RPMI8226 (cell line): ENCODE measurements around the gene CMSS1.

Experiments
- DNase-seq: peaks from one replicate; pipeline ENCODE4 v3.0.0-alpha.2; 2015

CMSS1 gene

DNA sequence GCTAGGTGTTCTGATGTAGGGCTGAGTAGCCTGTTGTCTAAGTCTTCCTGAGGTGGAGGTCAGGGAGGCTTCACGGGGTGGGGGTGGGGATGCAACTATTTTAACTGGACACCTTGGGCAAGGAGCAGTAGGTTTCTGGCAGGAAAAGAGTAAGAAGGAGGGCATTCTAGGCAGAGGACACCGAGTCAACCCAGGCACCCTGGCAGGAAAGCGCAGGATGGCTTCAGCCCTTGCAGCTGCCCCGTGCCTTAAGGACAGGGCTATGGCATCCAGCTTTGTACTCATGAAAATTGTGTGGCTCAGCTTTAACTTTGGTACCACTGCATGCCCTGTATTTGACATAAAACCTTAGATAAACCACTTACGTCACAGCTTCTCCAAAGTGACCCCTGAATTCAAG lies 303.0 kb downstream of the CMSS1 start:
- no peak for DNase-seq

DNA sequence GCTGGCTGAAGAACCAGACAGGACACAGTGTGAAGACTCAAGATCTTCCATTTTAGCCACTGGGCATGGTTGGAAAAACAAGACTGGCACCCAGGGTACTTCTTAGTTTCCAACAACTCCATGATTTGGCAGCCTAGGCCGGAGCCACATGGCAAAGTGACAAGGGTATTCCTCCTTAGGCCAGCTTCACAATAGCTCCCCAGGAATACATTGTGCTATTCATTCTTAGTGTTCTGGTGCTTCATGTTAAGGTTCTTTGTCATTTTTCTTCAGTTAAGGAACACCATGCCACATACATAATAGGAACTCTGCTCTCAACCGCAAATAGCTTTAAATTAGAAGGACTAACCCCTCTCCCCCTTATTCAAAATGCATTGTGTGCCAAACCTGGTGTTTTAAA lies 304.7 kb downstream of the CMSS1 start:
- no peak for DNase-seq

DNA sequence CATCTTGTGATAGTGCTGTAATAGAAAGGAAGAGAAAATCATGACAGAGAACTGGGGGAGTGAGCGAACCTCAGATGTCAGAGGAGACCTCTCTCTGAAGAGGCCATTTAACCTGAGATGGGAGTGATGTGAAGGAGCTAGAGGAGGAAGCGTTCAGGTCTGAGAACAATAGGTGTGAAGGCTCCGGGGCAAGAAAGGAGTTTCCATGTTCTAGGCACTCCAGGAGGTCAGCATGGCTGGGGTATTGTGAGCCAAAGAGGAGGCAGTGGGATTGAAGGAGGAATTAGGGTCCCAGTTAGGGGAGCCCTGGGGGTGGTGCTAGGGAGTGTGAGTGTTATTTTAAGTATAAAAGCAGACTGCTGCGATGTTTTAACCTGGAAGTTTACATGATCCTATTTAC lies 305.4 kb downstream of the CMSS1 start:
- no peak for DNase-seq

DNA sequence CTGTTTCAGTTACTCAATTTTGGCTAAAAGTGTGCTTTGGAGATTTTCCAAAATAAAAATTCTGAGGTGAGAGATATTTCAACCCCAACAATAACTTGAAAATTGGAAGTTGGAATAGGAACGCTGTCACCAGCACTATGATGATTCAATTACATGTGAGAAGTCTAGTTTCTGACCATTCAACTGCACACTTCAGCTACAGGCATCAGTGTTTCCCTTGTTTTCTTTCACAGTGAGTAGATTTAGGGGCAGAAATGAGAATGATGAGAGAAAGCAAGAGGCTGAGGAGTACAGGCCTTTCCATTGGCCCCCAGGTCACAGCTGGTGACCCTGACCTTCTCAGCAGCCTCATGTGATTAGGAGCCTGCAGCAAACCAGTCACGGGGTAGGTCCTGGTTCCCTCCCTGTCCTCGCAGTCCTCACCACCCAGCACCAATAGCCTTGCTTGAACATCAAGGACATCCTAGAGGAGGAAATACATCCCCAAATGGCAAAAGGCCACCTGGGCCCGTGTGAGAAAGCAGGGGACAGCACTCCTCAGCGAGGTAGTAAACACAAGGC lies 306.6 kb downstream of the CMSS1 start:
- no peak for DNase-seq

DNA sequence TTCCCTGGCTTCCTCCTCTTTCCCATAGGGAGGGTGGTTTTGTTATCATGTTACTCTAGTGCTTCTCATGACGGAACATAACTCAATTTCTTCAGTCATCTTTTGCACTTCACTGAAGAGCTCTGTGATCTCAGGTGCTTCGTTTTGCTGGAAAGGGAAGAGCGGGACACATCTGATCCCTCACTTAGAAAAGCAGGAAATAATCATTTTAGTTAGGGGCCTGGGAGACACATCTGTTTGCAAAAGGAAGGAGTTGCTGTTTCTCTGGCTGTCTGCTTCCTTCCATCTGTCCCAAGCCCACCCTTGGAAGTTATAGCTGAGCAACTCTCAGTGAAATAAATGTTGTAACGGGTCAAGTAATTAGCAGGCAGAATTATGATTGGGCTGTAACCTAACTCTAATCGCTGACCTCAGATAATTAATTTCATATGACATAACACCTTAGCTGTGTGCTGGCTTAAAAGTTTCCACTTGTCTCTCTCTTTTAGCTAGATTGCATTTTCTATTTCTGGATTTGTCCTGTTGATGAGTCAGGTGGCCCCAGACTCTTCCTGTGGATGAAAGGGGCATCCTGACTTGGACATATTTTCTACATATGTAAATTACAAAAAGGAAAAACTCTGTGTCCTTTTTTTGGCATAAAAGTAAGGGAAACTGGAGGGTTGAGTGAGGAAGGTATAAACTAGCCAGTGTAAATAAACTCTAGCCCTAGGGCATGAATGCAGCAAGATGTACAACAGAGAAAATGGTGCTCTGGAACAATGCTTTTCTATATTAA lies 307.7 kb downstream of the CMSS1 start:
- no peak for DNase-seq

DNA sequence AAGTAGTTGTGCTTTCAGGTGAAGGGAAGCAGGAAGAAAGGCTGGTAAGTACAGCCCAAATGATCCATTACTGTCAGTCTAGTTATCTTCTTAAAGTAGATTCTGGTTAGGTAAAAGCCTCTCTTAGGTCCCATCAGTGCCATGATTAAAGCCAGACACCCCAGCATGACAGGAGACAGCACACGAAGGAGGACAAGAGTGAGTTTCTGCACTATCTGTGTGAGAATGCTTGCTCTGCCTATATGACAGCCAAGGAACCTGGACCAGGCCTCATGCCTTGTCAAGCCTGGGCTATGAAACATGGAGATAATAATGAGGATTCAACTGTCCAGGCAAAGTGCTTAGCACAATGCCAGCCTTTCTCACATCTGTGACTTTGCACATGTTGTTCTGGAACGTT lies 310.1 kb downstream of the CMSS1 start:
- no peak for DNase-seq

DNA sequence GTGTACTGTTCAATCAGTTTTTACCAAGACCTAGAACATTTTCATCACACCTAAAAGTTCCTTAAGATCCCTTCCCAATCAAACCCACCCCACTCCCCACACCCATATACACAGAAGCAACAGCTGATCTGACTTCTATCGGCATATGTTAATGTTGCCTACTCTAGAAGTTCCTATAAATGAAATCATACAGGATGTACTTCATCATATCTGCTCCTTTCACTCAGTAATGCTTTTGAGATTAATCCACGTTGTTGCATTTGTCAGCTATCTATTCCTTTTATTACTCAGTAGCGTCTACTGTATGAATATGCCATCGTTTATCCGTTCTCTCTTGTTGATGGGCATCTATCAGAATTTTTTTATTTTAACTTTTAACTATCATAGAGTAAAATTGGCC lies 310.9 kb downstream of the CMSS1 start:
- no peak for DNase-seq

DNA sequence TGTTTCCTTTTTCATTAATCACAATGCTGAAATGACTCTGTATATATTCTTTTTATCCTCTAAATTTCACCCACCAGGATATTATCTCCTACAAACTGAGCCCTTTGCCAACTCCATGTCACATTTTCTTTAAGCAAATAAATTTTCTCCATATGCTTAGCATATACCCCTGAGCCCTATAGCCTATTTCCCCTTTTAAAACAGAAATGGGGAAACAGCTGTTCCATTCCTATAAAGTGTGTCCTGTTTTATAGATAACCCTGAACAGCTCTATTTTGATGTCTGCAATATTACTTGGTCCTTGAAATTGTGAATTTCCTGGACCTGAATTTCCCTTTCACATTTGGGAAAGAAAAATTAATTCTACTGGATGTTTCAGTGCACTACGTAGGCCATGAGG lies 312.3 kb downstream of the CMSS1 start:
- DNase-seq, result no peak

DNA sequence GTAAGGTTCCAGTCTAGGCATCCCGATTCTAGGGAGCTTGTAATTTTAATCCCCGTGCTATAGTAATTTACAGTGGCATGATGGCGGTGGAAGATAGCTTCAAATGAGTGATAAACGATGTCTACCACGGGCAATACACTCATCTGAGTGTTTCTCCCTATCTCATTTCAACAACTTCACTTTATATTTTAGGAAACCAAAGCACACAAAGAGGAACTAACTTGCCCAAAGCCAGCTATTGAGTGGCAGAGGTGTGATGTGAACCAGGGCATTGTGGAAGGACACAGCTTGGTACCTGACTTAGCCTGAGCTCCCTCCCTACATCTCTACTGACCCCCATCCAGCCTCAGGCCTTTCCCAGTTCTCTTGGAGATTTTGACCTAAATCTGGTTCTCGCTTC lies 313.6 kb downstream of the CMSS1 start:
- DNase-seq, result no peak

DNA sequence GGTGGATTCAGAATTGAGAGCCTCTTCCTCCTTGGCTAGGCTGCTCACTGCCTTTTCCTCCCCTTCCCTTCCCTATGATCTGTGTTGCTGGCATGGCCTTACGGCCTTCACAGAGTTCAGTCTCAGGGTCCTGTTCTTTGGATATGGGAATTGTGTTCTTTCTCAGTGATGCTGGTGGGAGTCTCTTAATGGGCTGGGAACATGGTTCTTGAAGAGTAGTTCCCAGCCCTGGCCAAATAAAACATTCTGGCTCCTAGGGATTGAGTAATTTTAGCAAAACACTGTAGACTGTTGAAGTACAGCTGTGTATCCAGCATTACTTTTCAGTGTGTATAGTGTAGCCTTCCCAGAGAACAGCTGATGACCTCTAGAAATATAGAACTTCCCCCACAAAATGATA lies 319.3 kb downstream of the CMSS1 start:
- no peak for DNase-seq

DNA sequence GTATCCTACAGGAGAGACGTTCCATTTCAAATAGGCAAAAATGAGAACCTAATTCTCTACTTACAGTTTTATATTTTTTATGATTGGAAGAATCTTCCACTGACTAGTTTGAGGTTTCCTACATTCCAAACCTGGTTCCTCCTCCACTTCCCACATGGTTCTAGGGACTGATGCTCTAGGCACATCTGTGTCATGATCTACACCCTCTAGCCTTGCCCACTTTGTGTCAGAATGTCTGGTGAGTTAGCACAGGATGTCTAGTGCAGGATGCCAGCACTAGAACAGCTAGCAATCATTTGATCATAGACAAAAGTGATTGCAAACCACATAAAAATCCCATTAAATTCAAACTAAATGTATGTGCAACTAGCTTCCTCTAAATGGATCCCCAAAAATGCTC lies 323.3 kb downstream of the CMSS1 start:
- DNase-seq, result no peak

DNA sequence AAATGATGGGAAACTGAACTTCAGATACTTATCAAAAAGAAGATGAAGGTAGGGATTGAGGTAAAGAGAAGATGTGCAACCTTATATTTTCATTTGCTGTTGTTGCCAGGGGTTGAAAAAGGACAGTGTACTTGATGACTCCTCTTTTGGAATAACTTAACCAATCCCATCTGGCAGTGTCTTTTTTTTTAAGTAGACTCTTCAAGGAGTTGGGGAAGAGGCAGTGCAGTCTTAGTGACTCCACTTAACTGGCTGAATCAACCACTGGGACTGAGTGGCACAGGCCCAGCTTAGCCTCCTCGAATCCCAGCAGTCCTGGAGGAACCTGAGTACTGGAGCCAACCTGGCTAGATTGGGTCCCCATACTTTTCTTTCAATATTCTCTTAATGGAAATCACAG lies 323.9 kb downstream of the CMSS1 start:
- DNase-seq, result no peak

DNA sequence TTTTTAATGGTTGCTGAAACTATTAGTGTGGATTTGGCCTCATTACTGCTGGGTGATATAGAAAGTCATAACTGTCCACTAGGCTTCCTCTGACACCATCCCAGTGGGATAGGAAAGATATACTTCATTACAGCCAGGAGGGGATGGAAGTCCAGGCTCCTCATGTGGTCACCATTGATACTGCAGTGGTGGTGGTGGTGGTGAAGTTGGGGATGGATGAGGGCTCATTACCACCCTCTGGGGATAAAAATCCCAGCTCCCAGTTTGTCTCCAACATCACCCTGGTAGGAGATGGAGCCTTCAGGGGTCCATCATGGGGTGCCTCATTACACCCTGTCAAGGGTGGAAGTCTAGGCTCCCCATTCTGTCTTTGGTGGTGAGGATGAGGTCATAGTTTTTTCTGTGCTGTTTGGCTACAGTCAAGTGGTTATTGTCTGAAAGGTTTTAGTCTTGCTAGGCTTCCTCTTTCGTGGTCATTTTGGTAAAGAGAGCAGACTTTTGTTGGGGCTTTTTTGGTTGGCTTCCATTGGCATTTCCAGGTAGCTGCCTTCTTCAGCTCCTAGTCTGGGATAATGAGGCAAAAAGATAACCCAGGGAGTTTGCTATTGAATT lies 326.7 kb downstream of the CMSS1 start:
- DNase-seq, result no peak

DNA sequence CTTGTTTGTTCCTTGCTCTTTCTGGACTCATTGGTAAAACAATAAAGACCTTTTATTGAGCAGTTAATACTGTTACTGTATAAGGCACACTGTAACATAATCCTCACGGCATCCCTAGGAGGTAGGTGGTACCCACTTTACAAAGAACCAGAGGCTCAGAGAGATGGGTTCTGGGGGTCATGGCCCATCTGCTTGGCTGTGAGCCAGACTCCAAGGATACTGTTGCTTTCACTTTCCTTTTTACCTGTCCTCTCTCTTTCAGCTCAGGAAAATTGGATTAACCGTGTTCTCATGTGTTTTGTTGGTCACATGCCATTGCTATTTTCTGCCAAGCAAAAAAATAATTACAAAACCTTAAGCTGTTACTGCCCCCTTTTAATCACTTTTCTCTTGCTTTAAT lies 331.5 kb downstream of the CMSS1 start:
- no peak for DNase-seq

DNA sequence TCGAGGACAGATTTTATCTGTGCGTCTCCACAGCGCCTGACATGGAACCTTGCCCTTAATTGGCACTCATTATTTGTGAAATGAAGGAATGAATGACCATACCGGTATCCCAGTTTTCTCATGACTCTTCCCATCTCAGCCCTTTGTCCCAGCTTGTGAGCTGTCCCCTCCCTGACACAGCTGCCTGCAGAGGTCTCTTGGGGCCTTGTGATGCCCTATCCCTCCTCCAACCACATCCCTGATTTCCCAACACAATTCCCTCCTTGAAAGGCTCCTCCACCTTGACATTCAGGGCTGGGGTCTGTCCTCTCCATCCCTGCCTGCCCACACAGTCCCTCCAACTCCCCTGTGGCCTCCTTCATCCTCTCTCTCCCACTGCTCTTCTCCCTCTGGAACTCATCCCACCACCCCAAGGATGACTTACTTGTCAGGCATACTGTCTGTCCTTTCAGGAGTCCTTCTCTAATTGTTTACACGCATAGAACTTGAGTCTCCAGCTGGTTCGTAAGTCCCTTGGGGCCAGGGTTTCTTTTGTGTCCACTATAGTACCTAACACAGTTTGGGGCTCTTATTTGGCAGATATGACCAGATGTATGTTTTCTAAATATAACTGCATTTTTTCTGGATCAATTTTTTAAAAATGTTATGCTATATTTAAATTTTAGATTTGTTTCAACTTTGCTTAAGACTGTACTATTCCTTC lies 332.2 kb downstream of the CMSS1 start:
- DNase-seq, result no peak

DNA sequence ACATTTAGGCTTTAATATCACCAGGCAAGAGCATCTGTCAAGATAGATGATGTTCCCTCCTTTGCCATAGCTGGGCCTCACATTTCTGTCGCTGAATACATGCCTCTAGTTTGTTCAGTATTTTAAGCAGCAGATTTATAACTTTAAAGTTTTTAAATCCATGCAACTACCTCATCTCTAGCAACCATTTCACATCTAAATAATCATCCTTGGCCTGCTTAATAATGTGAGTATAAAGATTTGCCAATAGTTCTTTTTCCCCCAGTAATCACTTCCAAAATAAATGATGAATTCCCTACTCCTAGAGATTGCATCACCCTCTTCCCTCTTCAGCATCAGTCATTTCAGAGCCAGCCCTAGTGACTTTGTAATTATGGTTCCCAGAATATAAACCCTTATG lies 332.8 kb downstream of the CMSS1 start:
- no peak for DNase-seq

DNA sequence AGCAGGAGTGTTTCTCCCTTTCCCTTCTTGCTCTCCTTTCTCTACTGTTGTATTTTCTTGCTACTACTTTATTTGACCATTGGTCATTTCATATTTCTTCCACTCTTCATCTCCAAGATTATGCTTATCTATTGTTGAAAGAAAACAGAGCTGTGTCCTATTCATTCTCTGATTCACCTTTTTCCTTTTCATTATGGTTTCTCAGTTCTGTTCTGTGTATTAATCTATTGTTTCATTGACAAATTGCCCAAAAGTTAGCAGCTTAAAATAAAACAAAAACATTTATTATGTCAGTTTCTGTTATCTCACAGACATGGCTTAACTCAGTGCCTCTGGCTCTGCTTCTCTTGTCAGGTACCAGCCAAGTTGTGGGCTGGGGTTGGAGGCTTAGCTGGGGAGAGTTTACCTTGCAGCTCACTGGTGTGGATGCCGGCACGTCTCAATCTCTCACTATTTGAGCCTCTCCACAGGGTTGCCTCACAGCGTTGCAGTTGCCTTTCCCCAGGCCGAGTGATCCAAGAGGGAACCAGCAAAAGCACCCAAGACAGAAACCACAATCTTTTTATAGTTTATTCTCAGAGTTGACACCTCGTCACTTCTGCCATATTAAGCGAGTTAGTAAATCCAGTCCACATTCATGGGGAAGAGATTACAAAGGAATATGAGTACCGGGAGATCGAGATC lies 333.5 kb downstream of the CMSS1 start:
- no peak for DNase-seq

DNA sequence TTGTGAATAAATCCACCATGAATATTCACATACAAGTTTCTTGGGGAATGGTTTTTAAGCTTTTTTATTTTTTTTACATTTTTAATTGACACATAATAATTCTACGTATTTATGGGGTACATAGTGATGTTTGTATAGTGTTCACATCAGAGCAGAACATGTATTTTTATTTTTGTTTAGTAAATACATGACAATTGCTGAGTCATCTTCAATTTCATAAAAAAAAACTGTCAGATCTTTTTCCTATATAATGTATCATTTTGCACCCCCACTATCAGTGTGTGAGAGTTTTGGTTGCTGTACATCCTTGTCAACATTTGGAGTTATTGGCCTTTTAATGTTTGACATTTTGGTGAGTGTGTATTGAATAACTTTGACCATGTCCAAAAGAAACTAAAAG lies 336.5 kb downstream of the CMSS1 start:
- DNase-seq, result no peak

DNA sequence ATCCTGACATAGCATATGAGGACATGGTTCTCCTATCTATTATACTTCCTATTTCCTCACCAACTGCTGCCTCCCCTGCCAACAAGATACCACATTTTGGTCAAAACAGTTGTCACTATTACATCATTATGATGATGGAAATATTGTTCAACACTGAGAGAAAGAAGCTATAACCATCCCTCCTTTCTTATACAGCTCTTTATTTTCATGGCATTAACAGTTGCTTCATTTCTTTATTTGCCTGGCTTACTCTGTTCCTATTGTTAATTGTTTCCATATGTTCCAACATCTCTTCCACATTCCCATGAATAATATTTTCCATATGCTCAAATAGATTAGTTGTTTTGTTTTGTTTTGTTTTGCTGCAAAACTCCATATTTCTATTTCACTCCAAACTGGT lies 337.5 kb downstream of the CMSS1 start:
- DNase-seq, result no peak

DNA sequence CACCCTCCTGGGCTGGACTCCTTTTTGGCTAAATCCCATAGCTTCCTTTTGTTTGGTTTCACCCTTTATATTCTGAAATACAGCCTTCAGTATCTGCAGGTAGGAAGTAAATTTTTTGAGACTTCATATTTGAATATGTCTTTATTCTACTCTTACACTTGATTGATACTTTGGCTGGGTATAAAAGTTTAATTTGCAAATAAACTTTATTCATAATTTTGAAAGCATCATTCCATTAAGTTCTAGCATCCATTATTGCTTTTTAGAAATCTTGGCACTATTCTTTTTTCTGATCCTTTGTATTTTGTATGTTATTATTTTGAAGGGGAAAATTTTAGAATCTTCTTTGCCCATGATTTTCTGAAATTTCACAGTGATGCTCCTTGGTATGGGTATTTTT lies 337.9 kb downstream of the CMSS1 start:
- no peak for DNase-seq

DNA sequence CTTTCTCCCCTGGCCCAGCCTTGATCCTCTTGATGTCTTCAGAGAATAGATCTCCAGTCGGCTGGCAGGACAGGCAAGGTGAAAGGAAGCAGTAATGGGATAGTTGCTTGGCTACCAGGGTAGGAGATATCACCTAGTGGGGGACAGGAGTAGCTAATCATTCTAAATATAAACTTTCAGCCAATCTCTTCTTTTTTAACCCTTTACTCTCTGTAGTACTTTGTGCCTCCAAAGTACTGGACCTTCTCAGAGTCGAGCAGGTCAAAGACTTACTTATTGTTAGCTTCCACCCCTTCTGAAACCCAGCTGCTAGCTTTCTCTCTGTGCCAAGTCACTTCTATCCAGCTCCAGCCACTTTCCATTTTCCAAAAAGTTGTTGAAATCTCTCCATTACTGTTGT lies 340.0 kb downstream of the CMSS1 start:
- DNase-seq, result no peak

DNA sequence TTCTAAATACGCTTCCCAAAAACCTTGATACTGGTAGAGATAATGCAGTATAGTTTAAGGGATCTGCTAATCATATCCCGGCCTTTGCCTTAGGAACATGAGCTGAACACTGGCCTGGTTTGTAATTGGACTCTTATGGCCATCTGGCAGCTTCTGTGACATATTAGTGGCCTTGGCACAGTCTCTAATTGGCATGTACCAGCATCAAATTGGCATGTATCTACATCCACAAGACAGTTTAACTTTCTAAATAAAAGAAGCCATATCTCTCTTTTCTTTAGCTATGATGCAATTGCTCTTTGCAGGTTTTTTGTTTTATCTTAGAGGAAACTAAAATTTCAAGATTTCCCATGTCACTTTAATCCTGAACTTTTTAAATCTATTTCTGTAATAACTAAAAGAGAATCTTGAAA lies 341.3 kb downstream of the CMSS1 start:
- no peak for DNase-seq
